ENCODE data around the gene SPATA31C2.
"Not testable (repeated sequence)": the region's sequence is repeated elsewhere in the genome, so short reads cannot be mapped to it uniquely, and the experiment has no call there.

SPATA31C2 gene

DNA sequence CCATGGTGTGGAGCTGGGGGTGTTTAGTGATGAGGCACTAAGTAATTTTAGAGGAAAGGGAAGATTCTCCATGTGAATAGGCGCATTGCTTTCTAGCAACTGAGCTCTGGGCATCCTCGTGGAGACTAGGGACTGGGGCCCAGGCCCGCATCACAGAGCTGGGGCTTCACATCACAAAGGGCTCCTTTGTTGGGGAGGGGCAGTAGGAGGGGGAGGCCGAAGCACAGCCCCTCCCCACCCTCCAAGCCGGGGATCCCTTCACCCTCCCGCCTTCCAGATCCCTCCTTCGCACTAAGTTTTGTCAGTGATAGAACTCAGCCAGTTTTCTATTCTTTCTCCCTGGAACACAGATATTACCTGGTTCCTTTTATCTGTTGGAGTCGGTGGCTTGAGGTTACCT lies at the start of gene SPATA31C2:
SPATA31C2 (minus strand) TSS at position 101 of the 400 bp plus-strand sequence; CDS start at position 72, 29 bp downstream.
- not testable (repeated sequence) for DNase-seq

GRCh38 chr9:88187631-88188030 lies 49.4 kb upstream of the SPATA31C2 start:
- no peak for DNase-seq

DNA sequence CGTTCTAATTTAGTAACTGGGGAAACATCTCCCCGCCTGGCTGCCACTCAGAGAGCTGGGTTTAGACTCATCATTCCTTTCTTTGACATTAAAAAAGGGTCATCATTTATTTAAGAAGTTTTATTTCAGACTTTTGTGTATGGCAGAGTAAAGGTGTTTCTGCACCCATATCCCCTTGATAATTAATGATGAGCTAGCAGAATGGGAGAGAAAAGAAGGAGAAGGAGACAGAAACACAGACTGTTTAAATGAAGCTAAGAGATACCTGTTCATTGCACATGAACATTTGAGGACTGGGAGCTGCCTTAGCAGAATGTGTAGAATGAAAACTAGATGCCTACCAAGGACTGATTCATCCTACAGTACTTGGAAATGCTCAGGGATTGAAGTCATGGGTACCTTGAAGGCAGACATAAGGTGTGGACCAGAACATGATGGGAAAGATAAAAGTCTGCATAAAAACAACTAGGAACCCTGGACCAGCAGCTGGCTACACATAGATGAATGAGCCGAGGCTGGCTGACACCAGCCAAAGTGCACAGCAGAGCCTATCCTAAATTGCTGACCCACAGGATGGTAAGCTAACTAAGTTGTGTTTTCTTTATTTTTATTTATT lies 48.3 kb upstream of the SPATA31C2 start:
- no peak for DNase-seq

DNA sequence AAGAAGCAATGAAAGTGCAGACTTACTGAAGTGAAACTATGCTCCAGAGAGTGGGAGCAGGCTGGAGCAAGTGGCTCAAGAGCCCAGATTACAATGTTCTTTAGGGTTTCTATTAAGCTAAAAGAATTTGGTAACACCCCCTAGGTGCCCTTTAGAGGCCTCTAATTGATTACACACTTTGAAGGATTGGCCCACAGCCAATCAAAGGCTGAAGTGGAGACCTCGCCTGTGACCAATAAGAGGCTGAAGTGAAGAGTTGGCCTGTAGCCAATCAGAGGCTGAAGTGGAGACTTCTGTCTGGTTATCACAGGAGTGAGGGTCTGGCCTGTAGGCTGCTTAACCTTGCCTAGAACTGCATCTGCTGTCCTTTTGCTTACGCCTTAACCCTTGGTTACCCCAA lies 46.7 kb upstream of the SPATA31C2 start:
- DNase-seq, result no peak

DNA sequence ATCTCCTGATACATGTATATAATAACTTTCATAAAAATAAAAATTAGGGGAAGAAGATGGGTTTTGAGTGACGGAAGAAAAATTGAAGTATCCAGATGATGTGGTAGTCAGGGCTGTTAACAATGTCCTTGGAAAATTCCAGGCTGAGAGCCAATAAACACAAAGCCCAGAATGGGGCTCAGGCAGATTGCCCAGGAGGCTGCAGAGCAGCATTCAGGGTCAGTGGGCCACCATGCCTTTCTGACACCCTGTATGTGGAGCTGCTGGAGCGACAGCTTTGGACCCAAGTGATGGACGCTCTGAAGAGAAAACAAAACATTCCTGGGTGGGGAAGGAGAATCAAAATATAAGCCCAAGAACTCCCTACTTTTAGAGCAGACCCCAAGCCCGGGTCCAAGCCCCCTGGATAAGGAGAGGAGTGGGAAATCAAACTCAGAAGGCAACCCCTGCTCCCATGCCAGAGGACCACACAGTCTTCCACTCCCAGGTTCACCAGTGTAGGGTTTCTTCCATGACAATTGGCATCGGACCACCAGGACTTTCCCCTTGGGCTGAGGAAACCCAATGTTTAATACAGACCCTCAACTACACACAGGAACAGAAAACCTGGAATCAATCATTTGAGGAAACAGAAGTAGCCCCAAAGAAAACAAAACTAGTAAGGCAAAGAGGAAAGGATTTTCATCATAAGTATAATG lies 45.7 kb upstream of the SPATA31C2 start:
- no peak for DNase-seq

GRCh38 chr9:88182501-88182900 lies 44.2 kb upstream of the SPATA31C2 start:
- no peak for DNase-seq

- DNase-seq, result no peak
Measured at GRCh38 chr9:88180081-88180765, 41.9 kb upstream of the SPATA31C2 start.

DNA sequence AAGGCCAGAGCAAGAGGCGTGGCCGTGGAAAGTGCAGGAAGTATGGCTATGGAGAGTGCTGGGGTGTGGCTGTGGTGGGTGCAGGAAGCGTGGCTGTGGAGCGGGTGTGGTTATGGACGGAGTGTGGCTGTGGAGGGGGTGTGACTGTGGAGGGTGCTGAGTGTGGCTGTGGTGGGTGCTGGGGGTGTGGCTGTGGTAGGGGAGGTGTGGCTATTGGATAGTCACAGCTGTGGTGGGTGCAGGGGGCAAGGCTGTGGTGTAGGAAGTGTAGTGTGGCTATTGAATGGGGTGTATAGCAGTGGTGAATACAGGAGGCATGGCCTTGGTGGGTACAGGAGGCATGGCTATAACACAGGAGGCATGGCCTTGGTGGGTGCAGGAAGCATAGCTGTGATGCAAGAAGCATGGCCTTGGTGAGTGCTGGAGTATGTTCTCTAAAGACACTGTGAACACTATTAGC lies 40.8 kb upstream of the SPATA31C2 start:
- DNase-seq, result peak; percentile 21 to 37

GRCh38 chr9:88178641-88179040 lies 40.4 kb upstream of the SPATA31C2 start:
- DNase-seq, result no peak

- DNase-seq, result no peak
Measured at GRCh38 chr9:88177371-88177770, 39.1 kb upstream of the SPATA31C2 start.

DNA sequence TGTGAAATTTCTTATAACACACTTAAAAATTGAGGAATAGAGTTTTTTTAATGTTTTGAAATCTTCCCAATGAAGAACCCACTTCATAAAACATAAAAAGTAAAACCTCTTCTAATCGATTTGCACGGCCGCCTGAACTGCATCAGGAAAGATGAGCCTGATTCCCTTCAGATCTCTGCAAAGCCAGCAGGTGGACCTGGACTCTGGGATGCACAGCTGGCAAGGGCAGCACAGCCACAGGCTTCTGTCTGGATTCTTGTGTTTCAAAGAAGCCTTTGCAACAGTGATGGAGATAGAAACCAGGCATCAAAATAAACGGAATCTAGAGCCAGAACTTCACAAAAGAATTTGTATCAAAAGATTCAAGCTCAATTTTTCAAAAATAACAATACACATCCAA lies 36.0 kb upstream of the SPATA31C2 start:
- no peak for DNase-seq

GRCh38 chr9:88173378-88173999 lies 35.2 kb upstream of the SPATA31C2 start:
- DNase-seq, result peak; percentile 51 to 54

GRCh38 chr9:88169700-88170099 lies 31.4 kb upstream of the SPATA31C2 start:
- no peak for DNase-seq

- no peak for DNase-seq
Measured at GRCh38 chr9:88168564-88168963, 30.3 kb upstream of the SPATA31C2 start.

- DNase-seq, result no peak
Measured at GRCh38 chr9:88166660-88167059, 28.4 kb upstream of the SPATA31C2 start.

DNA sequence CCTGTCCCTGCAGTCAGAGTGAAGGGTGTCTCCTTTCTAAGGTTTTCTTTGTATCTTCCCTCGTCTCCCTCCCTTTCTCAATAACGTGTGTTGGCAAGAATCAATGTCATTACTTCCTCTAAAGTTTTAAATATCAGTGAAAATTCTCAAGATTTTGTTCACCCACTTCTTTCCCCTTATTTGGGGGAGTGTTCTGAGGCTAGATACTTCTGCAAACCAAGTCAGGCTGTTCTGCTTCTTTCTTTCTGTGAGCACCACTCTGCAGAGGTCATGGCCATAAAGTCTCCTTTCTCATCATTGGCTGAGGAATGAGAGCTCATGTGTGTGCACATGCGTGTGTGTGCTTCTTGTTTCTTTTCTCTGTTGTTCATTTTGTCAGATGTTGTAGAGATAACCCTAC lies 26.6 kb upstream of the SPATA31C2 start:
- no peak for DNase-seq

DNA sequence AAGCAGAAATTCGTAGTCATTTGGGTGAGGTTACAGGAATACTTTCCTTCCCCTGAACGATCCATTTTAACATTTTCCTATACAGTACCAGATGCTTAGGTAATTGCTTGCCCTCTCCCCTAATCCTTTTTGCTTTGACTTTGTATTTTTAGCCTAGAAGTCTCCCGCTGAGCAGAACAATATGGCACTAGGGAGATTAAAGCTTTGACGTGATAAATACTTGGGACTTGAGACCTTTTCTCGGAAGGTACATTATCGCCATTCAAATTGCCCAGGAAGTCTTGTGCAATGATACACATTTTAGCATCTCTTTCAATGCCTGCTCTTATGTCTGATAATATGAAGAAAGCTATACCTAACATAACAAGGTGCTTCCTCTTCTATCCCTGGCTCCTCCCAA lies 22.9 kb upstream of the SPATA31C2 start:
- DNase-seq, result no peak

DNA sequence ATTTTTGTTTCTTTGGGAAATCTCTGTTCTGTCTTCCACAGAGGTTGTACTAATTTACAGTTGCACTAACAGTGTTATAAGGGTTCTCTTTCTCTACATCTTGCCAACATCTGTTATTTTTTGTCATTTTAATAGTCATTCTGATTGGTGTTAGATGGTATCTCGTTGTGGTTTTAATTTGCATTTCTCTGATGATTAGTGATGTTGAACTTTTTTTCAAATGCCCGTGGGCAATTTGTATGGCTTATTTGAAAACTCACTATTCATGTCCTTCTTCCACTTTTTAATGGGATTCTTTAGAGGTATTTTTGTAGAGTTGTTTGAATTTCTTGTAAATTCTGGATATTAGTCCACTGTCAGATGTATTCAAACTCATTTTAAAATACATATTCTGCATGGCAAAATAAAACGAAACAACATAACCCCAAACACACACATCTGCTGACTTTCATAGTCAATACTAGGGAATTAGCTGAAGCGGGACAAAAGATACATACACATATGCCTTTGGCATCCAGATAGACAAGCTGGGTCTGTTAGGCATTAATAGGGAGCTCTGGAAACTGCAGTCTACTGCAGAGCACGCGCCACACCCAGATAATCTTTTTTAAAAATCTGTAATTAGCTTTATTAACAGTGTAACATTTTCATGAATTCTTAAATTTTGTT lies 5.8 kb upstream of the SPATA31C2 start:
- DNase-seq, result no peak

GRCh38 chr9:88143179-88143578 lies 4.9 kb upstream of the SPATA31C2 start:
- DNase-seq, result no peak

- peak in 1 of 2 experiments; percentile 30 for DNase-seq
Measured at GRCh38 chr9:88133552-88133951, 4.7 kb downstream of the SPATA31C2 start.

GRCh38 chr9:88129556-88129955 lies 8.7 kb downstream of the SPATA31C2 start:
- peak in 1 of 2 experiments; percentile 36 for DNase-seq

GRCh38 chr9:88127700-88128300 lies 10.5 kb downstream of the SPATA31C2 start:
- not testable (repeated sequence) for DNase-seq

Data from activated T-cell treated with anti-CD3 and anti-CD28 coated beads, Interleukin-2, amount 50 U/mL, for 48 hours (primary cell).